ELR (cell line): ENCODE results near the gene E2F8.
"Not testable (repeated sequence)": the region's sequence is repeated elsewhere in the genome, so short reads cannot be mapped to it uniquely, and the experiment has no call there.

Experiments used
- DNase-seq: peaks from one replicate; pipeline ENCODE4 v3.0.0-alpha.2; 2015; ENCODE audit warnings: low read depth

E2F8 gene

GRCh38 chr11:19240420-19241259, at the start of gene E2F8:
Gene E2F8, minus strand, starts transcription at chr11:19240945. Its CDS starts 824 bp downstream, at chr11:19240121.
- peak; percentile 95 for DNase-seq

GRCh38 chr11:19290356-19290755, 49.6 kb upstream of the E2F8 start:
- peak; percentile 12 for DNase-seq

- DNase-seq: no peak
Observed at GRCh38 chr11:19288256-19288655, 47.5 kb upstream of the E2F8 start.

- DNase-seq: no peak
Observed at GRCh38 chr11:19286411-19286810, 45.7 kb upstream of the E2F8 start.

GRCh38 chr11:19284881-19285280, 44.1 kb upstream of the E2F8 start:
- no peak for DNase-seq

- no peak for DNase-seq
Observed at GRCh38 chr11:19283991-19284390, 43.2 kb upstream of the E2F8 start.

GRCh38 chr11:19281555-19281954, 40.8 kb upstream of the E2F8 start:
- no peak for DNase-seq

GRCh38 chr11:19281041-19281440, 40.3 kb upstream of the E2F8 start:
- no peak for DNase-seq

- DNase-seq: peak; percentile 15
Observed at GRCh38 chr11:19279451-19279850, 38.7 kb upstream of the E2F8 start.

GRCh38 chr11:19276859-19277808, 36.4 kb upstream of the E2F8 start:
- peak; percentile 62 for DNase-seq

GRCh38 chr11:19275496-19275895, 34.8 kb upstream of the E2F8 start:
- peak; percentile 42 for DNase-seq

GRCh38 chr11:19273219-19273618, 32.5 kb upstream of the E2F8 start:
- not testable (repeated sequence) for DNase-seq

- DNase-seq: no peak
Observed at GRCh38 chr11:19268909-19269308, 28.2 kb upstream of the E2F8 start.

- DNase-seq: no peak
Observed at GRCh38 chr11:19267567-19267966, 26.8 kb upstream of the E2F8 start.

- no peak for DNase-seq
Observed at GRCh38 chr11:19263333-19263732, 22.6 kb upstream of the E2F8 start.

- peak; percentile 64 for DNase-seq
Observed at GRCh38 chr11:19259487-19260345, 19.0 kb upstream of the E2F8 start.

GRCh38 chr11:19258641-19259230, 18.0 kb upstream of the E2F8 start:
- DNase-seq: no peak

- not testable (repeated sequence) for DNase-seq
Observed at GRCh38 chr11:19254441-19254840, 13.7 kb upstream of the E2F8 start.

- no peak for DNase-seq
Observed at GRCh38 chr11:19253817-19254216, 13.1 kb upstream of the E2F8 start.

GRCh38 chr11:19253153-19253745, 12.5 kb upstream of the E2F8 start:
- DNase-seq: no peak
